ENCODE data around the gene CEMIP2.

Gene CEMIP2

GRCh38 chr9:71690689-71691435 lies 77.5 kb downstream of the CEMIP2 start:
- DNase-seq: no peak

GRCh38 chr9:71690063-71690688 lies 78.1 kb downstream of the CEMIP2 start:
- no peak for DNase-seq
- in situ Hi-C loops (cut with HindIII; ENCODE audit: low pct_ligation_motif_present, low pct_unique_long_range_greater_than_20kb, low sequenced_read_pairs): no loop called here

More at GRCh38 chr9:71690689-71691435, 77.5 kb downstream of the CEMIP2 start:
- in situ Hi-C loops (cut with HindIII; ENCODE audit: low pct_ligation_motif_present, low pct_unique_long_range_greater_than_20kb, low sequenced_read_pairs): no loop called here

- no peak for DNase-seq
- in situ Hi-C loops (cut with HindIII; ENCODE audit: low pct_ligation_motif_present, low pct_unique_long_range_greater_than_20kb, low sequenced_read_pairs): no loop called here
Observed at GRCh38 chr9:71687676-71688075, 80.6 kb downstream of the CEMIP2 start.

- DNase-seq: no peak
- in situ Hi-C loops (cut with HindIII; ENCODE audit: low pct_ligation_motif_present, low pct_unique_long_range_greater_than_20kb, low sequenced_read_pairs): no loop called here
Observed at GRCh38 chr9:71685988-71686387, 82.3 kb downstream of the CEMIP2 start.

- DNase-seq: no peak
- in situ Hi-C loops (cut with HindIII; ENCODE audit: low pct_ligation_motif_present, low pct_unique_long_range_greater_than_20kb, low sequenced_read_pairs): no loop called here
Observed at GRCh38 chr9:71685394-71685793, 82.9 kb downstream of the CEMIP2 start.

- no peak for DNase-seq
- in situ Hi-C loops (cut with HindIII; ENCODE audit: low pct_ligation_motif_present, low pct_unique_long_range_greater_than_20kb, low sequenced_read_pairs): no loop called here
Observed at GRCh38 chr9:71684566-71684965, 83.7 kb downstream of the CEMIP2 start.

GRCh38 chr9:71683598-71684235 lies 84.6 kb downstream of the CEMIP2 start:
- in situ Hi-C loops (cut with HindIII; ENCODE audit: low pct_ligation_motif_present, low pct_unique_long_range_greater_than_20kb, low sequenced_read_pairs): no loop called here
- DNase-seq: no peak

GRCh38 chr9:71681708-71682272 lies 86.5 kb downstream of the CEMIP2 start:
- in situ Hi-C loops (cut with HindIII; ENCODE audit: low pct_ligation_motif_present, low pct_unique_long_range_greater_than_20kb, low sequenced_read_pairs): no loop called here
- DNase-seq: no peak

GRCh38 chr9:71681104-71681707 lies 87.1 kb downstream of the CEMIP2 start:
- in situ Hi-C loops (cut with HindIII; ENCODE audit: low pct_ligation_motif_present, low pct_unique_long_range_greater_than_20kb, low sequenced_read_pairs): no loop called here
- no peak for DNase-seq

GRCh38 chr9:71680189-71680980 lies 87.9 kb downstream of the CEMIP2 start:
- DNase-seq: no peak
- in situ Hi-C loops (cut with HindIII; ENCODE audit: low pct_ligation_motif_present, low pct_unique_long_range_greater_than_20kb, low sequenced_read_pairs): no loop called here

GRCh38 chr9:71678999-71679398 lies 89.3 kb downstream of the CEMIP2 start:
- no peak for DNase-seq
- in situ Hi-C loops (cut with HindIII; ENCODE audit: low pct_ligation_motif_present, low pct_unique_long_range_greater_than_20kb, low sequenced_read_pairs): no loop called here

- in situ Hi-C loops (cut with HindIII; ENCODE audit: low pct_ligation_motif_present, low pct_unique_long_range_greater_than_20kb, low sequenced_read_pairs): no loop called here
- no peak for DNase-seq
Observed at GRCh38 chr9:71677209-71677608, 91.1 kb downstream of the CEMIP2 start.

- in situ Hi-C loops (cut with HindIII; ENCODE audit: low pct_ligation_motif_present, low pct_unique_long_range_greater_than_20kb, low sequenced_read_pairs): no loop called here
- DNase-seq: no peak
Observed at GRCh38 chr9:71676460-71676859, 91.9 kb downstream of the CEMIP2 start.

GRCh38 chr9:71675857-71676165 lies 92.5 kb downstream of the CEMIP2 start:
- in situ Hi-C loops (cut with HindIII; ENCODE audit: low pct_ligation_motif_present, low pct_unique_long_range_greater_than_20kb, low sequenced_read_pairs): no loop called here
- DNase-seq: no peak

GRCh38 chr9:71675105-71675856 lies 93.0 kb downstream of the CEMIP2 start:
- DNase-seq: no peak
- in situ Hi-C loops (cut with HindIII; ENCODE audit: low pct_ligation_motif_present, low pct_unique_long_range_greater_than_20kb, low sequenced_read_pairs): no loop called here

- in situ Hi-C loops (cut with HindIII; ENCODE audit: low pct_ligation_motif_present, low pct_unique_long_range_greater_than_20kb, low sequenced_read_pairs): no loop called here
- no peak for DNase-seq
Observed at GRCh38 chr9:71672573-71672972, 95.7 kb downstream of the CEMIP2 start.

- no peak for DNase-seq
- in situ Hi-C loops (cut with HindIII; ENCODE audit: low pct_ligation_motif_present, low pct_unique_long_range_greater_than_20kb, low sequenced_read_pairs): no loop called here
Observed at GRCh38 chr9:71671289-71671688, 97.0 kb downstream of the CEMIP2 start.

GRCh38 chr9:71670121-71670520 lies 98.2 kb downstream of the CEMIP2 start:
- DNase-seq: no peak
- in situ Hi-C loops (cut with HindIII; ENCODE audit: low pct_ligation_motif_present, low pct_unique_long_range_greater_than_20kb, low sequenced_read_pairs): no loop called here

Data from ACHN (cell line).